H9 (cell line): ENCODE data around the gene KIF16B. TPM values are rescaled to one million over a fixed set of nuclear protein-coding genes. Genes with fewer than 3 reads are reported as not detected.

Experiments used
- DNase-seq: peaks from one replicate; pipeline ENCODE4 v3.0.0-alpha.2; 2017
- H2AFZ ChIP-seq: one replicate; pipeline ENCODE4 v1.6.1; 2013; ENCODE audit warnings: mild to moderate bottlenecking, low read length, control low read depth, moderate library complexity
- H2AK5ac ChIP-seq: 2 replicates; pipeline ENCODE4 v1.6.1; 2013; ENCODE audit warnings: low read length, control low read depth, mixed read lengths; ENCODE audit not compliant: insufficient read length
- H2BK120ac ChIP-seq: one replicate; pipeline ENCODE4 v1.6.1; 2013; ENCODE audit warnings: low read depth, mild to moderate bottlenecking, low read length, control low read depth, inconsistent platforms; ENCODE audit not compliant: poor library complexity, severe bottlenecking
- H2BK12ac ChIP-seq: 2 replicates; pipeline ENCODE4 v1.6.1; 2013; ENCODE audit warnings: low read length, control low read depth, mixed read lengths, low read depth; ENCODE audit not compliant: insufficient read length
- H2BK15ac ChIP-seq: 2 replicates; pipeline ENCODE4 v1.6.1; 2013; ENCODE audit warnings: low read depth, low read length, control low read depth
- H2BK20ac ChIP-seq: one replicate; pipeline ENCODE4 v1.6.1; 2013; ENCODE audit warnings: low read depth, mild to moderate bottlenecking, low read length, control low read depth, inconsistent platforms; ENCODE audit not compliant: poor library complexity, severe bottlenecking
- H2BK5ac ChIP-seq: 2 replicates; pipeline ENCODE4 v1.6.1; 2013; ENCODE audit warnings: low read length, control low read depth, mixed read lengths; ENCODE audit not compliant: insufficient read length
- H3K14ac ChIP-seq: 2 replicates; pipeline ENCODE4 v1.6.1; 2013; ENCODE audit warnings: low read length, control low read depth; ENCODE audit not compliant: insufficient read depth
- H3K18ac ChIP-seq: 2 replicates; pipeline ENCODE4 v1.6.1; 2013; ENCODE audit warnings: low read depth, mild to moderate bottlenecking, mixed read lengths, low read length, control low read depth; ENCODE audit not compliant: insufficient read length
- H3K23ac ChIP-seq: 2 replicates; pipeline ENCODE4 v1.6.1; 2013; ENCODE audit warnings: low read length, control low read depth, mixed read lengths, low read depth; ENCODE audit not compliant: insufficient read length
- H3K23me2 ChIP-seq: 2 replicates; pipeline ENCODE4 v1.6.1; 2013; ENCODE audit warnings: low read depth, mild to moderate bottlenecking, mixed read lengths, low read length, control low read depth; ENCODE audit not compliant: insufficient read length, poor library complexity, severe bottlenecking
- H3K27ac ChIP-seq: 2 replicates; pipeline ENCODE4 v1.5.1; 2013; ENCODE audit warnings: low read length, control low read depth, mixed read lengths, low read depth; ENCODE audit not compliant: insufficient read length
- H3K27me3 ChIP-seq: 2 replicates; pipeline ENCODE4 v1.6.1; 2013; ENCODE audit warnings: low read length, control low read depth, inconsistent platforms; ENCODE audit not compliant: insufficient read depth
- H3K4ac ChIP-seq: 2 replicates; pipeline ENCODE4 v1.6.1; 2013; ENCODE audit warnings: low read depth, mild to moderate bottlenecking, control low read depth, inconsistent platforms, low read length, moderate library complexity
- H3K4me1 ChIP-seq: 2 replicates; pipeline ENCODE4 v1.6.1; 2013; ENCODE audit warnings: low read length, control low read depth, inconsistent platforms; ENCODE audit not compliant: insufficient read depth
- H3K4me2 ChIP-seq: 2 replicates; pipeline ENCODE4 v1.6.1; 2013; ENCODE audit warnings: low read length, control low read depth, mixed read lengths; ENCODE audit not compliant: insufficient read length, insufficient read depth
- H3K56ac ChIP-seq: 2 replicates; pipeline ENCODE4 v1.6.1; 2013; ENCODE audit warnings: low read depth, mild to moderate bottlenecking, mixed read lengths, low read length, control low read depth; ENCODE audit not compliant: insufficient read length
- H3K79me1 ChIP-seq: 2 replicates; pipeline ENCODE4 v1.6.1; 2013; ENCODE audit warnings: low read depth, mild to moderate bottlenecking, moderate library complexity, low read length, control low read depth, inconsistent platforms; ENCODE audit not compliant: insufficient read depth, poor library complexity, severe bottlenecking
- H3K79me2 ChIP-seq: 2 replicates; pipeline ENCODE4 v1.6.1; 2013; ENCODE audit warnings: low read length, control low read depth, inconsistent platforms; ENCODE audit not compliant: insufficient read depth
- H3K9ac ChIP-seq: 2 replicates; pipeline ENCODE4 v1.6.1; 2013; ENCODE audit warnings: low read length, control low read depth, mixed read lengths; ENCODE audit not compliant: insufficient read length; ENCODE audit errors: extremely low read depth
- H3K9me3 ChIP-seq: one replicate; pipeline ENCODE4 v1.6.1; 2013; ENCODE audit warnings: low read depth, low read length, inconsistent platforms; ENCODE audit not compliant: control insufficient read depth
- H3T11ph ChIP-seq: one replicate; pipeline ENCODE4 v1.6.1; 2013; ENCODE audit warnings: mild to moderate bottlenecking, low read length, control low read depth, inconsistent platforms
- H4K20me1 ChIP-seq: one replicate; pipeline ENCODE4 v1.6.1; 2013; ENCODE audit not compliant: control insufficient read depth, insufficient read length, insufficient read depth
- H4K5ac ChIP-seq: 2 replicates; pipeline ENCODE4 v1.6.1; 2013; ENCODE audit warnings: low read depth, mild to moderate bottlenecking, mixed read lengths, low read length, control low read depth; ENCODE audit not compliant: insufficient read length
- H4K8ac ChIP-seq: replicated peaks from 2 replicates; pipeline ENCODE4 v1.6.1; 2013; ENCODE audit warnings: low read length, control low read depth, mixed read lengths, low read depth; ENCODE audit not compliant: insufficient read length
- H4K91ac ChIP-seq: 2 replicates; pipeline ENCODE4 v1.6.1; 2013; ENCODE audit warnings: low read depth, mild to moderate bottlenecking, moderate library complexity, mixed read lengths, low read length, control low read depth; ENCODE audit not compliant: insufficient read length
- H3K27ac Mint-ChIP-seq, 3 experiments: 2 replicates in 2 of 3; 3 replicates in 1 of 3; pipeline ENCODE4 v1.8.0; 2020 to 2021; ENCODE audit warnings: mixed read lengths in 3 of 3, mild to moderate bottlenecking in 1 of 3, moderate library complexity in 1 of 3
- H3K27me3 Mint-ChIP-seq: 2 replicates; pipeline ENCODE4 v1.8.0; 2021; ENCODE audit warnings: low read depth, mild to moderate bottlenecking, moderate library complexity, mixed read lengths
- H3K36me3 Mint-ChIP-seq, 3 experiments: 2 replicates in 2 of 3; 3 replicates in 1 of 3; pipeline ENCODE4 v1.8.0; 2020 to 2021; ENCODE audit warnings: low read depth in 3 of 3, mixed read lengths in 3 of 3; ENCODE audit not compliant: insufficient read depth in 1 of 3
- H3K4me1 Mint-ChIP-seq, 2 experiments: 2 replicates each; pipeline ENCODE4 v1.8.0; 2020; ENCODE audit warnings: mixed read lengths in 2 of 2
- H3K4me3 Mint-ChIP-seq, 2 experiments: 2 replicates in 1 of 2; 3 replicates in 1 of 2; pipeline ENCODE4 v1.8.0; 2020 to 2021; ENCODE audit warnings: mild to moderate bottlenecking in 2 of 2, mixed read lengths in 2 of 2, moderate library complexity in 1 of 2
- H3K9me3 Mint-ChIP-seq, 2 experiments: 2 replicates in 1 of 2; 3 replicates in 1 of 2; pipeline ENCODE4 v1.8.0; 2020; ENCODE audit warnings: mild to moderate bottlenecking in 2 of 2, mixed read lengths in 2 of 2, moderate library complexity in 1 of 2
- WGBS: extraction: QIAGEN DNeasy Blood & Tissue Kit; methylation state at CpG from one replicate; pipeline ENCODE4 v1.1.7; 2013; ENCODE audit warnings: missing lambda C conversion rate, low lambda C conversion rate, mixed read lengths; ENCODE audit not compliant: insufficient read length; ENCODE audit errors: extremely low coverage; 5-methylcytosine and 5-hydroxymethylcytosine counted together
- total RNA-seq: library from RNA; stranded (reverse); gene quantifications from 2 replicates; pipeline ENCODE4 v1.2.1, GENCODE V29; 2021
- TF ChIP-seq, protein P1 (sequence below): fragments of 200-600 bp; sonication (generic); conservative IDR thresholded peaks from 3 replicates; pipeline ENCODE4 v1.8.0; 2021; ENCODE audit warnings: antibody characterized with exemption, mild to moderate bottlenecking

Gene KIF16B
- total RNA-seq, 1 experiment from 2014 or later: 7.4 TPM

DNA sequence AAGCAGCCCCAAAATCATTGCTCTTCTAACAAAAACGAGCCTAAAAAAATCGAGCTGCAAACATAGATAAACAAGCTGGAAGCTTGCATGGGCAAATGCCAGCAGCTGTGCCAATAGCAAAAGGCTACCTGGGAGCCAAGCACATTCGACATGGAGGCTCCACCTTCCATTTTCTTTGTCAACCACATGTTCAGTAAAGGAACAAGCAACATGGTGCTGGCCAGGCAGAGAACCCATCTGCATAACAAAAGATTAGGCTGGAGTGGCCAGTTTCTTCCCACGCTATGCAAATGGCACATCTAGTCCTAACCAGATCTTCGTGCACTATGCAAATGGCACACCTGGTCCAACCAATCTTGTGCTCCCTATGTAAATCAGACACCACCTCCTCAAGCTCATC, 110.5 kb downstream of the KIF16B start:
- H3K27me3 Mint-ChIP-seq: no peaks in the 10 kb centered on the region
- no peak overlapping the region for H2BK120ac ChIP-seq
- H2BK20ac ChIP-seq: no peak overlapping the region
- H3K36me3 Mint-ChIP-seq: peaks cover 15 to 33% (median 16%) of the 10 kb centered on the region in 3 experiments
- no peak overlapping the region for H3K9ac ChIP-seq
- TF ChIP-seq, protein P1, sequence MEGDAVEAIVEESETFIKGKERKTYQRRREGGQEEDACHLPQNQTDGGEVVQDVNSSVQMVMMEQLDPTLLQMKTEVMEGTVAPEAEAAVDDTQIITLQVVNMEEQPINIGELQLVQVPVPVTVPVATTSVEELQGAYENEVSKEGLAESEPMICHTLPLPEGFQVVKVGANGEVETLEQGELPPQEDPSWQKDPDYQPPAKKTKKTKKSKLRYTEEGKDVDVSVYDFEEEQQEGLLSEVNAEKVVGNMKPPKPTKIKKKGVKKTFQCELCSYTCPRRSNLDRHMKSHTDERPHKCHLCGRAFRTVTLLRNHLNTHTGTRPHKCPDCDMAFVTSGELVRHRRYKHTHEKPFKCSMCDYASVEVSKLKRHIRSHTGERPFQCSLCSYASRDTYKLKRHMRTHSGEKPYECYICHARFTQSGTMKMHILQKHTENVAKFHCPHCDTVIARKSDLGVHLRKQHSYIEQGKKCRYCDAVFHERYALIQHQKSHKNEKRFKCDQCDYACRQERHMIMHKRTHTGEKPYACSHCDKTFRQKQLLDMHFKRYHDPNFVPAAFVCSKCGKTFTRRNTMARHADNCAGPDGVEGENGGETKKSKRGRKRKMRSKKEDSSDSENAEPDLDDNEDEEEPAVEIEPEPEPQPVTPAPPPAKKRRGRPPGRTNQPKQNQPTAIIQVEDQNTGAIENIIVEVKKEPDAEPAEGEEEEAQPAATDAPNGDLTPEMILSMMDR: no peak
- no peak overlapping the region for H3K4me2 ChIP-seq
- H3K27ac Mint-ChIP-seq: peak overlapping the region in 1 of 3 experiments; percentile 82; a peak in 2 of 7 replicates
- no peak overlapping the region for H3K14ac ChIP-seq
- H3K23me2 ChIP-seq: no peaks in the 10 kb centered on the region
- DNase-seq: peak; percentile 64
- H3K9me3 Mint-ChIP-seq: peaks cover 5 to 16% of the 10 kb centered on the region in 2 experiments
- no peaks in the 10 kb centered on the region for H4K20me1 ChIP-seq
- H2AK5ac ChIP-seq: no peak overlapping the region
- H3K79me2 ChIP-seq: no peaks in the 10 kb centered on the region
- peak overlapping the region; percentile 40 for H3K27ac ChIP-seq
- no peak overlapping the region for H4K5ac ChIP-seq
- H2BK15ac ChIP-seq: no peak overlapping the region
- no CpG with 5 or more reads among the region's 5 CpGs for WGBS
- H3K9me3 ChIP-seq: no peaks in the 10 kb centered on the region
- no peaks in the 10 kb centered on the region; the same call in 1 of the 2 replicates for H3K4me1 ChIP-seq
- no peak overlapping the region for H3K23ac ChIP-seq
- H3K27me3 ChIP-seq: no peaks in the 10 kb centered on the region
- no peak overlapping the region for H2BK12ac ChIP-seq
- H4K91ac ChIP-seq: no peak overlapping the region
- H3T11ph ChIP-seq: no peak overlapping the region
- no peak overlapping the region for H2BK5ac ChIP-seq
- H3K79me1 ChIP-seq: no peaks in the 10 kb centered on the region
- no peak overlapping the region for H3K56ac ChIP-seq
- no peak overlapping the region for H3K4me3 Mint-ChIP-seq
- H3K4ac ChIP-seq: no peak overlapping the region
- H2AFZ ChIP-seq: no peak overlapping the region
- H3K18ac ChIP-seq: no peak overlapping the region
- H4K8ac ChIP-seq: no peak overlapping the region
- peaks cover 4 to 6% of the 10 kb centered on the region in 2 experiments; a peak in 3 of 4 replicates for H3K4me1 Mint-ChIP-seq
